Liver (tissue), 9 donors: ENCODE data around the gene C3orf18. TPM values are rescaled to one million over a fixed set of nuclear protein-coding genes. Genes with fewer than 3 reads are reported as not detected.

ENCODE experiments used
- DNase-seq: peaks from one replicate; pipeline ENCODE4 v3.0.0-alpha.2; 2017; ENCODE audit warnings: low spot score
- H3K27ac ChIP-seq, 2 donors: one replicate each; pipeline ENCODE4 v1.7.0; 2013; ENCODE audit warnings: inconsistent platforms in 2 of 2, low read length in 2 of 2, control low read depth in 1 of 2, low read depth in 1 of 2, mild to moderate bottlenecking in 1 of 2
- H3K27me3 ChIP-seq, 4 donors: one replicate each; pipeline versions ENCODE4 v1.6.1 to v1.7.0; 2013; ENCODE audit warnings: low read length in 3 of 4, inconsistent platforms in 1 of 4, mild to moderate bottlenecking in 1 of 4, moderate library complexity in 1 of 4; ENCODE audit not compliant: control insufficient read depth in 4 of 4, insufficient read depth in 4 of 4
- H3K36me3 ChIP-seq, 4 donors: one replicate each; pipeline versions ENCODE4 v1.6.1 to v1.7.0; 2013; ENCODE audit warnings: low read length in 3 of 4, mild to moderate bottlenecking in 3 of 4, low read depth in 1 of 4, moderate library complexity in 1 of 4; ENCODE audit not compliant: control insufficient read depth in 4 of 4, insufficient read depth in 3 of 4
- H3K4me1 ChIP-seq, 4 donors: one replicate each; pipeline versions ENCODE4 v1.6.1 to v1.7.0; 2013; ENCODE audit warnings: low read length in 3 of 4, mild to moderate bottlenecking in 3 of 4, moderate library complexity in 1 of 4; ENCODE audit not compliant: control insufficient read depth in 4 of 4, insufficient read depth in 4 of 4
- H3K4me3 ChIP-seq, 3 donors: one replicate each; pipeline versions ENCODE4 v1.6.1 to v1.7.0; 2013; ENCODE audit warnings: low read length in 3 of 3, control low read depth in 1 of 3, low read depth in 1 of 3, mild to moderate bottlenecking in 1 of 3
- H3K9ac ChIP-seq, 2 donors: one replicate each; pipeline ENCODE4 v1.7.0; 2013; ENCODE audit warnings: low read length in 2 of 2, mild to moderate bottlenecking in 2 of 2, moderate library complexity in 2 of 2, control low read depth in 1 of 2, low read depth in 1 of 2
- H3K9me3 ChIP-seq, 4 donors: one replicate each; pipeline versions ENCODE4 v1.6.1 to v1.7.0; 2013; ENCODE audit warnings: low read length in 3 of 4; ENCODE audit not compliant: control insufficient read depth in 4 of 4
- ATF3 ChIP-seq: IDR thresholded peaks from 2 replicates; pipeline ENCODE4 v1.6.1; 2016; ENCODE audit warnings: antibody characterized with exemption
- CTCF ChIP-seq: fragments of 150-350 bp; IDR thresholded peaks from 2 replicates; pipeline ENCODE4 v1.5.1; 2017; ENCODE audit warnings: improper control_type of control experiment, low read depth, low read length; ENCODE audit not compliant: missing input control
- EGR1 ChIP-seq, 2 donors: IDR thresholded peaks; 2 replicates each; pipeline ENCODE4 v1.6.1; 2016 to 2018; ENCODE audit warnings: antibody characterized with exemption in 2 of 2, low read depth in 2 of 2
- FOXA1 ChIP-seq: IDR thresholded peaks from 2 replicates; pipeline ENCODE4 v1.6.1; 2016; ENCODE audit warnings: antibody characterized with exemption
- FOXA2 ChIP-seq: IDR thresholded peaks from 2 replicates; pipeline ENCODE4 v1.6.1; 2016; ENCODE audit warnings: antibody characterized with exemption
- GABPA ChIP-seq, 2 donors: IDR thresholded peaks in 1 of 2; conservative IDR thresholded peaks in 1 of 2; 2 replicates each; pipeline ENCODE4 v1.6.1; 2016; ENCODE audit warnings: antibody characterized with exemption in 2 of 2, mild to moderate bottlenecking in 1 of 2, moderate library complexity in 1 of 2
- HNF4A ChIP-seq, 2 donors: conservative IDR thresholded peaks; 2 replicates each; pipeline ENCODE4 v1.6.1; 2016; ENCODE audit warnings: antibody characterized with exemption in 2 of 2, mild to moderate bottlenecking in 2 of 2
- HNF4G ChIP-seq: IDR thresholded peaks from 2 replicates; pipeline ENCODE4 v1.6.1; 2016; ENCODE audit warnings: antibody characterized with exemption
- JUND ChIP-seq, 2 donors: IDR thresholded peaks; 2 replicates each; pipeline ENCODE4 v1.6.1; 2016; ENCODE audit warnings: antibody characterized with exemption in 2 of 2
- MAX ChIP-seq: IDR thresholded peaks from 2 replicates; pipeline ENCODE4 v1.6.1; 2016; ENCODE audit warnings: antibody characterized with exemption
- NR2F2 ChIP-seq: IDR thresholded peaks from 2 replicates; pipeline ENCODE4 v1.6.1; 2016; ENCODE audit warnings: antibody characterized with exemption
- RAD21 ChIP-seq, 2 donors: IDR thresholded peaks; 2 replicates each; pipeline ENCODE4 v1.6.1; 2016; ENCODE audit warnings: antibody characterized with exemption in 2 of 2, mild to moderate bottlenecking in 2 of 2
- REST ChIP-seq: IDR thresholded peaks from 2 replicates; pipeline ENCODE4 v1.6.1; 2016; ENCODE audit warnings: antibody characterized with exemption, mild to moderate bottlenecking
- RXRA ChIP-seq, 2 donors: IDR thresholded peaks; 2 replicates each; pipeline ENCODE4 v1.6.1; 2017 to 2018; ENCODE audit warnings: antibody characterized with exemption in 2 of 2, mild to moderate bottlenecking in 1 of 2
- SP1 ChIP-seq: IDR thresholded peaks from 2 replicates; pipeline ENCODE4 v1.6.1; 2018; ENCODE audit warnings: antibody characterized with exemption, mild to moderate bottlenecking
- TAF1 ChIP-seq: conservative IDR thresholded peaks from 2 replicates; pipeline ENCODE4 v1.6.1; 2016; ENCODE audit warnings: antibody characterized with exemption, mild to moderate bottlenecking
- YY1 ChIP-seq: IDR thresholded peaks from 2 replicates; pipeline ENCODE4 v1.6.1; 2016; ENCODE audit warnings: antibody characterized with exemption, mild to moderate bottlenecking
- ZBTB33 ChIP-seq: IDR thresholded peaks from 2 replicates; pipeline ENCODE4 v1.6.1; 2016; ENCODE audit warnings: antibody characterized with exemption
- WGBS: extraction: QIAGEN DNeasy Blood & Tissue Kit; methylation state at CpG from one replicate; pipeline ENCODE4 v1.1.7; 2013; 5-methylcytosine and 5-hydroxymethylcytosine counted together
- polyA plus RNA-seq, 2 donors: library from polyadenylated mRNA; stranded (reverse) in 1 of 2; unstranded in 1 of 2; fragments of 200-250 nt in 1 of 2; fragments of >200 nt in 1 of 2; fragmentation: Nextera tagmentation in 1 of 2; extraction: Ambion mirVana in 1 of 2; gene quantifications; one replicate each; pipeline versions ENCODE4 v1.2.1 to v1.2.3, GENCODE V29; 2013 to 2015
- total RNA-seq, 2 donors: library from RNA; depleted of rRNA; stranded (reverse); fragments of >200 nt; gene quantifications; one replicate each; pipeline ENCODE4 v1.2.3, GENCODE V29; 2014
- donor health status: healthy.
- donor health status: healthy.
- donor health status: healthy.
- donor health status: healthy.
- donor health status: healthy.

Gene C3orf18
- total and polyA plus RNA-seq, 4 donors = 0.54 to 2.7 (median 1.5) TPM

GRCh38 chr3:50510325-50510724 is 57.2 kb downstream of the C3orf18 start:
- no peak overlapping the region for H3K9ac ChIP-seq
- H3K27me3 ChIP-seq = no peaks in the 10 kb centered on the region
- 72% methylated on average over 2 of the region's 2 CpGs for WGBS
- TF ChIP-seq YY1 = no peak
- no peak for TF ChIP-seq NR2F2
- TF ChIP-seq CTCF = no peak
- TF ChIP-seq MAX = no peak
- no peak for TF ChIP-seq RXRA (IDR thresholded peaks at IDR 0.05)
- no peak for TF ChIP-seq ATF3
- no peak for TF ChIP-seq FOXA1
- no peak for TF ChIP-seq EGR1 (IDR thresholded peaks at IDR 0.05; ENCODE audit: low read depth in 2 of 2)
- TF ChIP-seq TAF1 = no peak
- TF ChIP-seq FOXA2 = no peak
- no peak for TF ChIP-seq RAD21 (IDR thresholded peaks at IDR 0.05)
- TF ChIP-seq HNF4G = no peak
- TF ChIP-seq REST = no peak
- no peak for TF ChIP-seq JUND (IDR thresholded peaks at IDR 0.05)
- TF ChIP-seq SP1 = no peak
- no peak for TF ChIP-seq HNF4A (conservative IDR thresholded peaks at IDR 0.05)
- no peak for TF ChIP-seq ZBTB33
- no peak for TF ChIP-seq GABPA (IDR thresholded peaks at IDR 0.05 in 1 of 2, conservative IDR thresholded peaks at IDR 0.05 in 1 of 2)
- H3K9me3 ChIP-seq = no peaks in the 10 kb centered on the region
- H3K4me3 ChIP-seq = no peak overlapping the region
- H3K36me3 ChIP-seq = no peaks in the 10 kb centered on the region
- H3K27ac ChIP-seq = no peak overlapping the region
- no peaks in the 10 kb centered on the region for H3K4me1 ChIP-seq
- DNase-seq = no peak
